ENCODE data around the gene PIGC.

GRCh38 chr1:172391976-172392375 is 51.9 kb downstream of the PIGC start:
- no peak for TF ChIP-seq CTCF (IDR thresholded peaks at IDR 0.05)
- no peak for TF ChIP-seq POLR2A (IDR thresholded peaks at IDR 0.05)

Data from tibial nerve (tissue), 3 donors.